DMS53 (cell line): ENCODE measurements around the gene SPATA12.

Experiments
- DNase-seq: peaks from one replicate; lab custom pipeline; 2025; lab: John Stamatoyannopoulos, UW

Gene SPATA12

DNA sequence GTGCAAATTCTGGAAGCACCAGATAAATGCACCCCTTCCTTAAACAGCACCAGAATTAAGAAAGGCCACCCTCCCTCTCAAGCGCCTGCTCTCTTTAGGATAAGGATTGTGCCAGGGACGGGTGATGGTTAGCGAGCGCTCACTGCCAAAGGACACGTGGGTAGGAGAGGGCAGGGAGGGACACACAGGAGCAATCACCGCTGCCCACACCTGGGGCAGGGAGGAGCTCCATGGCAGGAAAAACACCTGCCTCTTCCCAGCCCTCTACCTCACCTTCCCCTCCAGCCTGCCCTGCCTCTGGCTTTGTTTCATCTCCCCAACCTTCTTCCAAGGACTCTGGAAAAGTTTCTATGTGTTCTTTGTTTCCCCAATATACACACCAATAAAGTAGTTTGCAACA, 7.3 kb upstream of the SPATA12 start:
- DNase-seq = no peak

DNA sequence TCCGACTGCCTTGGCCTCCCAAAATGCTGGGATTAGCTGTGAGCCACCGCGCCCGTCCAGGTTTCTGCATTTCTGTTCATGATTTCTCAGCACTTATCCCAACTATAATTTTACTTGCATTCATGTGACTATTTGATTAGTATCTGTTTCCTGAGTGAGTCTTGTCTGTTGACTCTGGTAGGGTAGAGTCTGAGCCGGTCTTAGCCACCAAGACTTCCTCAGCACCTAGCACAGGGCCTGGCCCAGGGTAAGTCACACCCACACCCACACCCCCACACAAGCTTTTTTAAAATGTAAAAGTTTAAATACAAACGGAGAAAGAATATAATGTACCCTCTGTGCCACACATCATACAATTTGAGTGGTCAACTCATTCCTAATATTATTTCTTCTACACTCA, 3.1 kb upstream of the SPATA12 start:
- no peak for DNase-seq

DNA sequence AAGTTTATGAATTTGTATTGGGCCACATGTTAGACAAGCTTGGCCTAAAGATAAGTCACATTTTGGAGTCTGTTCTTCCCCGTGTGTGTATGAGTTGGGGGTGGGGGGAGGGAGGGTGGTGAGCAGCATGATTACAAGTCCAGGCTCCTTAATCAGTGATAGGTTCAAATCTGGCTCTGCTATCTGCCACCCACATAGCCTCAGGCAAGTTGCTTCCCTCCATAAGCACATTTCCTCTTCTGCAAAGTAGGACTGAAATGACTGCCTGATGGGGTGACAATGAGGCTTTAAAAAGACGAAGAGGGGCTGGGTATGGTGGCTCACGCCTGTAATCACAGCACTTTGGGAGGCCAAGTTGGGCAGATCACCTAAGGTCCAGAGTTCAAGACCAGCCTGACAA, 1.1 kb upstream of the SPATA12 start:
- DNase-seq = no peak

DNA sequence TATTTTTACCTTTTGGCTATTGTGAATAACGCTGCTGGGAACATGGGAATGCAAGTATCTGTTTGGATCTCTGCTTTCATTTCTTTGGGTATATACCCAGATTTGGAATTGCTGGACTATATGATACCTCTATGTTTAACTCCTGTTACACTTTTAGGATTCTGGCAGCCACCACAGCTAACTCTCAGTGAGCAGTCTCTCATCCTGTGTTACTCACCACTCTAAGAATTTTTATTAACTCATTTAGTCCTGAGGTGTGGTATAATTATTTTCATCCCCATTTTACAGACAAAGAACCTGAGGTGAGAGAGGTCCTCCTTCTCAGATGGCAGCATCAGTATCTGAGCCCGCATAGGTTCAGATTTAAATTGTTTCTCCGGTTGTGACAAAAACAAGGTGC, 1.1 kb downstream of the SPATA12 start:
- DNase-seq = no peak

DNA sequence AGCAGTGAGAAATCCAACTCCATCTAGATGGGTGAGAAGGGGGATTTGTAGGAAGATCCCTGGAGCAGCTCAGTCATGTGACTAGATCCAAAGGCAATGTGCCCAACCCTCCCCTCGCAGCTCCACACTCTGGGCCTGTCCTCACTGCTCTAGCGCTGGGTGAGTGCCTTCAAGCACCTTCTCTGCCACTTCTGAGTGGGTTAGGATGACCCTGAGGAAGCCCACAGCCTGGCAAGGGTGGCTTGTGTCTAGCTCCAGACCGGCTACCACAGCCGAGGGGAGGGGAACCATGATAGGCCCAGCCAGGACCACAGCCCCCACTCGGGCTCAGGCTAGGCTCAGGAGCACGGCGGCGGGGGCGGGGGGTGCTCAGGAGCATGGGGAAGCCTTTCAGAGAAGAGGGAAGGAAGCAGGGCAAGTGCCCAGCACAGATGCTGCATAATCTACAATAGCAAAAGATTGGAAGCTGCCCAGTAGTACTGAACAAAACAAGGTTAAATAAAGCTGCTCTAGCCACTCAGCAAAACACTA, 1.7 kb downstream of the SPATA12 start:
- DNase-seq = no peak

DNA sequence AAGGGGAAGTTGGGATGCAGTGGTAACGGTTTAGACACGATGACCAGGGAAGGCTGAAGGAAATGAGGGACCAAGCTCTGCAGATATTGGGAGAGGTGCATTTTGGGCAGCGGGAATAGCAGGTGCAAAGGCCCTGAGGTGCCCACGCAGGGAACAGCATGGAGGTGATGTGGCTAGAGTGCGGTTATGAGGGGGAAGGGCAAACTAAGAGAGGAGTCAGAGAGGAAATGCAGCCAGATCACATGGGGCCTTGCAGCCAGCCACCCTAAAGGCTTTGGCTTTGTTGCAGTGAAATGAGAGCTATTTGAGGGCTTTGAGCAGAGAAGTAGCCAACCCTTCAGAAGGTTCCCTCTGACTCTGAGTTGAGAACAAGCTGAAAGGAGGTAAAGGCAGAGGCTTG, 2.6 kb downstream of the SPATA12 start:
- DNase-seq = no peak

DNA sequence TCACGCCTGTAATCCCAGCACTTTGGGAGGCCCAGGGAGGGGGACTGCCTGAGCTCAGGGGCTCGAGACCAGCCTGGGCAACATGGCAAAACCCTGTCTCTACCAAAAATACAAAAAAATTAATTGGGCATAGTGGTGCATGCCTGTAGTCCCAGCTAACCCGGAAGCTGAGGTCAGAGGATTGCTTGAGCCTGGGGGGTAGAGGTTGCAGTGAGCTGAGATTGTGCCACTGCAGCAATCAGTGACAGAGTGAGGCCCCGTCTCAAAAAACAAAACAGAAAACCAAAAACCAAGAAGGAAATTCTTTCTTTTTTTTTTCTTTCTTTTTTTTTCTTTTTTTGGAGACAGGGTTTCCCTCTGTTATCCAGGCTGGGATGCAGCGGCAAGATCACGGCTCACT, 3.5 kb downstream of the SPATA12 start:
- DNase-seq = no peak

DNA sequence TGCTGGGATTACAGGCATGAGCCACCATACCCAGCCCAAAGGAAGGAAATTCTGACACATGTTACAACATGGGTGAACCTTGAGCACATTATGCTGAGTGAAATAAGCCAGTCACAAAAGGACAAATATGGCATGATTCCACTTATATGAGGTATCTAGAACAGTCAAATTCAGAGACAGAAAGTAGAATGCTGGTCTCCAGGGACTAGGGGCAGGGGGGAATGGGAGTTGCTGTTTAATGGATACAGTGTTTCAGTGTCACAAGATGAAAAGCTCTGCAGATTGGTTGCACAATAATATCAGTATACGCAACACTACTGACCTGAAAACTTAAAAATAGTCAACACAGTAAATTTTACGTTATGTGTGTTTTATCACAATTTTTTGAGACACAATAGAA, 4.1 kb downstream of the SPATA12 start:
- no peak for DNase-seq

DNA sequence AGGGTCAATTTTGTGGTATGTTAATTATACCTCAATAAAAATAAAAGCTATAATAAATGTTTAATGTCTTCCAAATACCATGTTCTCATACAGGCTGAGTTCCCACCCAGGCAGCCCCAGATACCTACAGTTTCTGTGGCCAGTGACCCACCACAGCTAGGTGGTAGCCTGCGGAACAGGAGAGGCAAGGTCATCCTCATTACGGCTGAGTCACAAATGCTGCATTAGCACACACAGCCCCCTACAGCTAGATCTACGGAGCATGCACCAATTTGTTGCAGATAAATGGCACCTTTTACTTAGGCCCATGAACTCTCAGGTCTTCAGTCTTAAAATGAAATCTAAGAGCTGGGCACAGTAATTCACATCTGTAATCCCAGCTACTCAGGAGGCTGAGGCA, 5.1 kb downstream of the SPATA12 start:
- no peak for DNase-seq

DNA sequence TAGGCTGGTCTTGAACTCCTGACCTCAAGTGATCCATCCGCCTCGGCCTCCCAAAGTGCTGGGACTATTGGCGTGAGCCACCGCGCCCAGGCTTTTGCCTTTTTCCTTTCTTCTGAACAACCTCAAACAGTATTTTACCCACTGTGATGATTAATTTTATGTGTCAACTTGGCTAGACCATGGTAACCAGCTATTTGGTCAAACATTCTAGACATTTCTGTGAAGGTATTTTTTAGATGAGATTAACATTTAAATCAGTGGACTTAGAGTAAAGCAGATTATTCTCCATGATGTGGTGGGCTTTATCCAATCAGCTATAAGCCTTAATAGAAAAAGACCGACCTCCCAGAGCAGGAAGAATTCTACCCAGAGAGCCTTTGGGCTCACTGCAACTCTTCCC, 6.0 kb downstream of the SPATA12 start:
- DNase-seq = no peak

DNA sequence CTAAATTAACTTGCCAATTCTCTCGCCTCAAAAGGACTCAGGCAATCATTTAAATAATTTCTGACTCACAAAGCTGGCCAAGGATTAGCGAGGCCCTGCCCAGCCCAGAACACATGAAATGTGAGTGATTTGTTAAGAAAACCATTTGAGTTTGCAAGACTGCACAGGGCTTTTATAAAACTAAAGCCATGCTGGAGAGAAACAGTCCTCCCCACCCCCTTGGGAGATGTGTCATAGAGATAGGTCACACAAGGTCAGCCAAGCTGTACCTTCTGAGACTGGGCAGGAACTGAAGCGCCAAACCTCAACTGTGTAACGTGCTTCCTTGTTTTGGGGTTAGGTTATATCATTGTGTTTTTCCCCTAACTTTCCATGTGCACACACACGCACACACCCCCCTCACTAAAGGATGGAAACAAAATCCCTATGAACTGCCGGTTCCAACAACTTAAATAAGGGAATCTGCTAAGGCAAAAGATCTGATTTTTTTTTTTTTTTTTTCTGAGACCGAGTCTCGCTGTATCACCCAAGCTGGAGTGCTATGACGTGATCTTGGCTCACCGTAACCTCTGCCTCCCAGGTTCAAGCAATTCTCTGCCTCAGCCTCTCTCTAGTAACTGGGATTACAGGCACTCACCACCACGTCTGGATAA, 8.1 kb downstream of the SPATA12 start:
- DNase-seq = no peak

DNA sequence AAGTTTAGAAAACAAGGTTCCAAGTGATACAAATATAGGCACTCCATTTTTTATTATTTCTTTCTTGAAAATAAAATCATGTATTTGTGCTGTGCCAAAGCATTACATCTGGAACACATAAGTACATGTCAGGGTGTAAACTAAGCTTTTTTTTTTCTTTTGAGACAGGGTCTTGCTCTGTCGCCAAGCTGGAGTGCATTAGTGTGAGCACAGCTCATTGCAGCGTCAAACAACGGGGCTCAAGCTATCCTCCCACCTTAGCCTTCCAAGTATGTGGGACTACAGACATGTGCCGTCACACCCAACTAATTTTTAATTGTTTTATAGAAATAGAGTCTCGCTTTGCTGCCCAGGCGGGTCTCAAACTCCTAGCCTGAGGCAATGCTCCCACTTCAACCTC, 9.0 kb downstream of the SPATA12 start:
- no peak for DNase-seq

DNA sequence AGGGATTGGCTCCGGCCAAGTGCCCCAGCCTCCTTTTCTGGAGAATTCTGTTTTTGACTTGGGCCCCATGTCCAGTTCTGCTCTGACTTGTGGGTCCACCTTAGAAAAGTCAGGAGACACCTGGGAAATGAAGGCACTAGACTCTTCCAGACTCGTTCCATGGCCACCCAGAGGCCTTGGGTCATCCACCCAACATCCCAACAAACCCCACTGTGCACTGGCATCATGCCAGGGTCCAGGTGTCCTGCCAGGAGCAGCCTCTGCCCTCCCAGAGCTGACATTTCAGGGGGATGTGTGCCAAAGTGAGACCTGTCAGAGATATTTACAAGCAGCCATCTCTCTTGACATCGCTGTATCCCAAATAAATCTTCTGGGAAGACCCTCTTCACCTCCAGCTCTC, 13.2 kb downstream of the SPATA12 start:
- no peak for DNase-seq

DNA sequence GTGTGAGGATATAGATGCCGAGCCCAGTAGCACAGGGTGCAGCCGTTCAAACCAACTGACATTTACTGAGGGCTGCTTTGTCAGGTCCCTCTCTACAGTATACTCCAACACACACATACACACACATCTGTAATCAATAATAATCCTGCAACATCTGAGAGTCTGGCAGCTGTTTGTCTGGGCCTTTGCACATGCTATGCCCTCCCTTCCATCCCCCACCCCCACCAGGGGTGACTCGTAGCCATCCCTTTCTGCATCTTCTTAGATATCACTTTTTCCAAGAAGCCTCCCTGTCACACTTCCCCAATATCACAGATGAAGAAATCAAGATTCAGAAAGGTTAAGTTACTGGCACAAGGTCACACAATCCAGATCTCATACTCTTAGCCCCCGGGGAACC, 13.7 kb downstream of the SPATA12 start:
- DNase-seq = no peak

DNA sequence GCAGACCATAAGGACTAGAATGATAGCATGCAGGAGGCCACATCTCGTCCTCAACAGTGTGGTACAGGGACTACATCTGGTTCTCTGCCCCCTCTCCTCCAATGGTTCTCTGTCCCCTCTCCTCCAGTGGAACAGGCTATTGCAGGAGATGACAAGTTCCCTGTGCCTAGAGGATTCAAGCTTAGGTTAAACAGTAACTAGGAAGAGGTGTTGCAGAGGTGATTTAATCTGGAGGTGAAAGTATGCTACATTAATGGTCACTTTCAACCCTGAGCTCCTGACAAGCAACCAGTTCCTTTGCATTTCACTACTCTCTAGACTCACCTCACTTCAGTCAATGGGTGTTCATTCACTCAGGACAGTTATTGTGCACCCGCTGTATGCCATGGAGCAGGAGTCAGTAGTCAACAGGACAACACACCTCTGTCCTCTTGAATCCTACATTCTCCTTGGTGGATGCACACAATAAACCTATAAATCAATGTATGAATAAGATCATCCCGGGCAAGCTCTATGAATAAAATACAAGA, 16.0 kb downstream of the SPATA12 start:
- DNase-seq = peak; percentile 11

DNA sequence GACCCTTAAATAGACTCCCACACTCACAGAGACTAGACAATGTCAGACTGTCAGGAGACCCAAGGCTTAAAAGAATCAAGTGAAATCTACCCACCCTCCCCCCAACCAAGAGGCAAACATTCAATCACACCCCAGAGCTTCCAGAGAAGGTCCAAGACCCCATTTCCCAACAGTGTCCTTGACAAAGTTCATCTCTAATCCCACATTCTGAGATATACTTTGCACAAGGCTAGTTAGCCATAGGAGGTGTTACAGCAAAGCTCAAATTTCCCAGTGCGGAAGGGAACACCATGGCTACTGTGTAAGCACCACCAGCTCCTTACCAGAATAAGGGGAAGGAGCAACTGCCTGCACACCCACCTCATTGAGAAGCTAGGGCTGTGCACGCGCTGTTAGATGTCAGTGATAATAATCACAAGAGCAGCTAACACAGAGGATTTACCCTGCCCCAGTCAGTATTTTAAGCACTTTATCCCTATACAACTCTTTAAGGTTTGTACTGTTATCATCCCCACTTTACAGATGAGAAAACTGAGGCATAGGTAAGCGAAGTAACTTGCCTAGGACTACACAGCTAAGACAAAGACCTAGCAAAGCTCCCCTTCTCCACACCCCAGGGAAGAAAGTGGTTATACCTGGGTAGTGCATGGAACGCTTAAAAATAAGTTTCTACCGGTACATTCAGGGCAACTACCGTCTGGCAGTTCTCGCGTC, 17.3 kb downstream of the SPATA12 start:
- no peak for DNase-seq

DNA sequence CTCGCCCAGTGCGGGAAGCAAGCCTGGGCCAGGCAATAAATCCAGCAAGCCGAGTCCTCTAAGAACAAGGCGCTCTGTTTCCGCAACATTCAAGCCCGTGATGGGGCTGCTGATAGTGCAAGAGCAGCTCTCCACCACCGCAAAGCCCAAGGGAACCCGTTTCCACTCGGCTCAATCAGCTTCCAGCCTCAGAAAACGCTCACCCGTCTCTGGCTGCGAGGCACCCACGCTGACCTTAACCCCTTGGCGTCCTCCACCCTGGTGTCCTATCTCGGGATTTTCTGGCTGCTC, 17.8 kb downstream of the SPATA12 start:
- peak; percentile 58 for DNase-seq

DNA sequence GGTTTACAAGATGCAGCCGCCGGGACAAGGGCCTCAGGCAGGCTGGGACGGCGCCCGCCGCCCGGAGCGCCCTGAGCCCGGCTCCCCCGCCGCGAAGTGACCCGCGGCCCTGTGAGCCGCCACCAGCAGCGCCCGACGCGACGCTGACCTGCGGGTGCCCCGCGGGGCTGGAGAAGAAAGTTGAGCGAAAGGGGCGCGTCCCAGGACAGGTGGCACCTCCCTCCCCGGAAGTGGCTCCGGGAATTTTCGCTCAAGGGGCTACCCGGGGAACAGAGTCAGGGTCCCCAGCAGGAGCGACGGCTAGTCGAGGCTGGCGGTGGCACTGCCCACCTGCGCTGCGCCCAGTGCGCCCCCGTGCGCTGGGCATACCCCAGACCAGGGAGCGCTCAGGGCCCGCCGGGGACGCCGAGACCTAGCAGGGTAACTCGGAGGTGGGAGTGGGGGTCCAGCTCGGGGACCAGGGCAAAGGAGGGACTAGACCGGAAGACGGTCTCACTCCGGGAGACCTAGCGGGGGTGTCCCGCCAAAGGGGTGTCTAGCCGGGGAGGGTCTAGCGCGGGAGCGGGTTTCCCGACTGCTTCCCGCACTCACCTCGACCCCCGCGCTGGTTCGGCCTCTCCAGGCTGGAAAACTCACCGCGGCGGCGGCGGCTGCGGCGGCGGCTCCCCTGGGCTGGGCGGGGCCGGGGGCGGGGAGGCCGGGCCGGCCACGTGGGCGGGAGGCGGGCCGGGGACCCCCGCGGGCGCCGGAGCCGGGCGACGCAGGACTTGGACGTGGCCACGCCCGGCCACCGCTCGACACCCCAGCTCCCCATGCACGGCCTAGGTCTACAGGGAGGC, 18.4 kb downstream of the SPATA12 start:
- peak; percentile 58 for DNase-seq

DNA sequence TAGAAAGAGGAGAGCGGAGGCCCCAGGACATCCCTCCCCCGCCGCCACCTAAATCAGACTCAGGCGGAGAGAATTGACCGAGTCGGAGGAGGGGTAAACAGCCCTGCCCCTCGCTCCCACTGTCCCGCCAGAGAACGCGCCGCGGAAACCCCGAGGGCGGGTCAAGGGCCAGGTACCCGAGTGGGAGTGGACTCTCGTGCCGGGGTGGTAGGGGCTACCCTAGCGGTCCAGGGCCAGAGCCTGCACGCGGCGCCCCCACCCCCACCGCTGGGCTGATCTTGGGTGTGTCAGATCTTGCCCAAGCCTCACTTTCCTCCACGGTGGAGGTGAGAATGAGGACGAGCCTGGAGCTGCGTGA, 19.0 kb downstream of the SPATA12 start:
- DNase-seq = peak; percentile 25

DNA sequence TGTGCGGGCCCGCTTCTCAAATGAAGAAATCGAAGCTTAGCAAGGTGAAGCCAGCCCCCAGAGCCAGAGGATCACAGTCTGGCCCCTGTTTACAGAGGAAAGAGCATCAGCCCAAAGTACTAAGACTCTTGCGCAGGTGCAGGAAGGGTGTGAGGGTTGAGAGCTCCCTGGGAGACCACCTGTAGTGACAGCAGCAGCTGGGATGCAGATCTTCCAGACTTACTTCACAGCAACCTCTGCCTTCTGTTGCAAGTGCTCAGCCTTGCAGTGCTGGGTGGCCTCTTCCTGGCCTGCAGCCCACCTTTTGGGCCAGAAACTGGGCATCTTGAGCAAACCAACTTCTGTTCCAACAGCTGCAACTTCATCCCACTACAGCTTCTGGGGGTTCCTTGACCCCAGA, 19.7 kb downstream of the SPATA12 start:
- no peak for DNase-seq

DNA sequence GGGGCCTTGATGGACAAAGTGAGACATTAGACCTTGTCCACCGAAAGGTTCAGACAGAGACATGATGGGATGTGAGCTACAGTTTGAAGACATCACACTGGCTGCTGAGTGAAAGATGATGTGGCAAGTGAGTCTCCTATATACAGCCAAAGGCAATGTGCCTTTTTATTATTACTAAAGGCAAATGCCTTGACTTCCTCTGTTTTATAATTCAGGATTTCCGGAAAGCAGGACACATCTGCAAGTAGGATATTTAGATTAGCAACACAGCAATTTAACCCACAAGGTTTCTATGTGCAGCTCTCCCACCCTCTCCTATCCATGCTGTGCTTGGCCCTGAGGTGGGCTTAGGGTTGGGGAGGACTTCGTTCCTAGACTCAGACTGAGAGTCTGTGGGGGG, 20.7 kb downstream of the SPATA12 start:
- no peak for DNase-seq

DNA sequence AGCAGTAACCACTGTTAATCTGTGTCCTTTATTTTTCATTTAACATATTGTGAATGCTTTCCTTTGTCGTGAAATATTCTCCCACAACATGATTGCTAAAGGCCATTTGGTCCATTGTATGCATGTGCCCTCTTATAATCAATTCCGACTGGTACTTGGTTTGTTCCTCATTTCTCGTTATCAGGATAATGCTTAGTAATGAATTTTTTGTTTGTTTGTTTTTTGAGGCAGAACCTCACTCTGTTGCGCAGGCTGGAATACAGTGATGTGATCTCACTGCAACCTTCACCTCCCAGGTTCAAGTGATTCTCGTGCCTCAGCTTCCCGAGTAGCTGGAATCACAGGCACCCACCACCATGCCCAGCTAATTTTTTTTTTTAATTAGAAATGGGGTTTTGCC, 22.0 kb downstream of the SPATA12 start:
- no peak for DNase-seq
